Parathyroid adenoma (tissue), 2 donors: ENCODE measurements around the gene KCNJ3.
"Not testable (repeated sequence)": the region's sequence is repeated elsewhere in the genome, so short reads cannot be mapped to it uniquely, and the experiment has no call there.

Experiments used
- H2AFZ ChIP-seq: fragments of 300-600 bp; sonication (generic); one replicate; pipeline ENCODE4 v1.7.0; 2017; ENCODE audit warnings: antibody characterized with exemption, mild to moderate bottlenecking
- H3K27ac ChIP-seq: fragments of 300-600 bp; sonication (generic); one replicate; pipeline ENCODE4 v1.7.0; 2017
- H3K27me3 ChIP-seq: fragments of 300-600 bp; sonication (generic); one replicate; pipeline ENCODE4 v1.7.0; 2017; ENCODE audit warnings: low read length; ENCODE audit not compliant: control insufficient read depth, insufficient read depth
- H3K36me3 ChIP-seq: fragments of 300-600 bp; sonication (generic); one replicate; pipeline ENCODE4 v1.7.0; 2017; ENCODE audit warnings: low read length; ENCODE audit not compliant: control insufficient read depth, insufficient read depth
- H3K4me1 ChIP-seq: fragments of 300-600 bp; sonication (generic); one replicate; pipeline ENCODE4 v1.7.0; 2017; ENCODE audit warnings: control low read depth
- H3K4me2 ChIP-seq: fragments of 300-600 bp; sonication (generic); one replicate; pipeline ENCODE4 v1.7.0; 2017; ENCODE audit warnings: low read length
- H3K4me3 ChIP-seq: fragments of 300-600 bp; sonication (generic); one replicate; pipeline ENCODE4 v1.7.0; 2017; ENCODE audit warnings: low read depth, low read length
- H3K79me2 ChIP-seq: fragments of 300-600 bp; sonication (generic); one replicate; pipeline ENCODE4 v1.7.0; 2017; ENCODE audit warnings: control low read depth
- H3K9ac ChIP-seq: fragments of 300-600 bp; sonication (generic); one replicate; pipeline ENCODE4 v1.7.0; 2017; ENCODE audit warnings: mild to moderate bottlenecking
- H3K9me3 ChIP-seq: fragments of 300-600 bp; sonication (generic); one replicate; pipeline ENCODE4 v1.7.0; 2017; ENCODE audit warnings: low read length; ENCODE audit not compliant: control insufficient read depth
- CTCF ChIP-seq: fragments of 300-600 bp; sonication (generic); IDR thresholded peaks from one replicate; pipeline ENCODE4 v1.7.0; 2017; ENCODE audit warnings: antibody characterized with exemption, mild to moderate bottlenecking
- donor health status: primary hyperparathyroidism.

KCNJ3 gene

DNA sequence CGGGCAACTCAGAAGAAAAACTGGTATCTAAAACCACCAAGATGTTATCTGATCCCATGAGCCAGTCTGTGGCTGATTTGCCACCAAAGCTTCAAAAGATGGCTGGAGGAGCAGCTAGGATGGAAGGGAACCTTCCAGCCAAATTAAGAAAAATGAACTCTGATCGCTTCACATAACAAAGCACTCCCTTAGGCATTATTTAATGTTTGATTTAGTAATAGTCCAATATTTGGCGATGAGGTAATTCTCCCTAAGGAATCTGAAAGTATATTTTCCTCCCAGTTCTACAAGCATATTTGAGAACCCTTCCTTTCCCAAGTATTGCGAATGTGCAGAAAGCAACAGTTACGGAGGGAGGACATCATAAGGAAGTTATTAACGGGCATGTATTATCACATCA, 156.6 kb downstream of the KCNJ3 start:
- Histone ChIP-seq H2AFZ (no peak overlapping the region), H3K9me3 (no peaks in the 10 kb centered on the region), H3K27ac (no peak overlapping the region), H3K4me2 (no peak overlapping the region), H3K4me3 (no peak overlapping the region), H3K27me3 (no peaks in the 10 kb centered on the region), H3K36me3 (no peaks in the 10 kb centered on the region), H3K4me1 (no peaks in the 10 kb centered on the region), H3K79me2 (no peaks in the 10 kb centered on the region), H3K9ac (no peak overlapping the region)
- no peak for TF ChIP-seq CTCF

- H3K79me2 ChIP-seq, H3K9ac ChIP-seq, H3K27ac ChIP-seq: not testable (repeated sequence)
These were observed 168.7 kb downstream of the KCNJ3 start for GRCh38 chr2:154867151-154867550.

GRCh38 chr2:154875999-154876398, 177.5 kb downstream of the KCNJ3 start:
- Histone ChIP-seq H3K36me3 (no peaks in the 10 kb centered on the region), H3K4me2 (no peak overlapping the region), H3K27me3 (no peaks in the 10 kb centered on the region), H3K27ac (no peak overlapping the region), H3K4me1 (no peaks in the 10 kb centered on the region), H3K9ac (no peak overlapping the region), H3K79me2 (no peaks in the 10 kb centered on the region), H3K4me3 (no peak overlapping the region), H3K9me3 (no peaks in the 10 kb centered on the region), H2AFZ (no peak overlapping the region)
- TF ChIP-seq CTCF = no peak

More at GRCh38 chr2:154867151-154867550, 168.7 kb downstream of the KCNJ3 start:
- H2AFZ ChIP-seq, H3K4me1 ChIP-seq, H3K9me3 ChIP-seq, H3K27me3 ChIP-seq, H3K36me3 ChIP-seq, H3K4me3 ChIP-seq, H3K4me2 ChIP-seq: not testable (repeated sequence)

DNA sequence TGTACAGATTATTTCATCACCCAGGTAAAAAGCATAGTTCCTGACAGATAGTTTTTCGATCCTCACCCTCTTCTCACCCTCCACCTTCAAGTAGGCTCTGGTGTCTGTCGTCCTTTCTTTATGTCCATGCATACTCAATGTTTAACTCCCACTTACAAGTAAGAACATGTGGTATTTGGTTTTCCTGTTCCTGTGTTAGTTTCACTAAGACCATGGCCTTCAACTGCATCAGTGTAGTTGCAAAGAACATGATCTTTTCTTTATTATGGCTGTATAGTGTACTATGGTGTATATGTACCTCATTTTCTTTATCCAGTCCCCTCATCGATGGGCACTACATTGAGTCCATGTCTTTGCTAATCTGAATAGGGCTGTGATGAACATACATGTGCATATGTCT, 184.2 kb downstream of the KCNJ3 start:
- TF ChIP-seq CTCF = no peak
- Histone ChIP-seq H3K4me3 (no peak overlapping the region), H3K4me2 (no peak overlapping the region), H3K4me1 (no peaks in the 10 kb centered on the region), H3K36me3 (no peaks in the 10 kb centered on the region), H3K9ac (no peak overlapping the region), H2AFZ (no peak overlapping the region), H3K9me3 (no peaks in the 10 kb centered on the region), H3K27me3 (no peaks in the 10 kb centered on the region), H3K79me2 (no peaks in the 10 kb centered on the region), H3K27ac (no peak overlapping the region)

DNA sequence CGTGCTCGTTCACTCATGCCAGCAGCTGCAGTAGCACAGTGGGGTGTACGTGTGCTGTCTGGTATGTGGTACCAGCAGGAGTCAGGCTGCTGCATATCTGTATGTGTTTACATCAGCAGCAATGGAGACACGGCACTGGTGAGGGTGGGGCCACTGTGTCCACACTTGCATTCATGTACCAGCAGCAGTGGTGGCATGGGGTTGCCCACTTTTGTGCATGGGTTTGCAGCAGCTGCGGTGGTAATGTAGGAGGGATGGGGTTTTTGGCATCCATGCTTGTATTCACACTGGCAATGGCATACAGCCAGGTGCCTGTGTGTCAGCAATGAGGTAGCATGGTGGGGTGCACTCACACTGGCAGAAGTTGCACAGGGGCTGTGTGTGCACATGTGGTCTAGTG, 187.8 kb downstream of the KCNJ3 start:
- TF ChIP-seq CTCF = no peak
- no peak overlapping the region for H3K9ac ChIP-seq
- no peak overlapping the region for H3K4me3 ChIP-seq
- H2AFZ ChIP-seq = no peak overlapping the region
- no peaks in the 10 kb centered on the region for H3K36me3 ChIP-seq
- H3K27me3 ChIP-seq = no peaks in the 10 kb centered on the region
- no peaks in the 10 kb centered on the region for H3K79me2 ChIP-seq
- H3K27ac ChIP-seq = no peak overlapping the region
- H3K4me2 ChIP-seq = no peak overlapping the region
- H3K9me3 ChIP-seq = no peaks in the 10 kb centered on the region
- H3K4me1 ChIP-seq = no peaks in the 10 kb centered on the region
